Heart left ventricle (tissue), 13 donors: ENCODE results near the gene CEP19.

ENCODE experiments used
- POLR2A ChIP-seq, 2 donors: fragments of 450-650 bp; IDR thresholded peaks; one replicate each; pipeline ENCODE4 v1.6.1; 2017; ENCODE audit warnings: antibody characterized with exemption in 2 of 2, mild to moderate bottlenecking in 2 of 2, moderate library complexity in 2 of 2
- TF ChIP-seq, protein P1 (sequence below), 12 donors: fragments of 200-600 bp; sonication (generic) in 4 of 12; IDR thresholded peaks; one replicate each; pipeline versions ENCODE4 v1.5.0 to v1.8.0; 2018 to 2022; ENCODE audit warnings: antibody characterized with exemption in 12 of 12, mild to moderate bottlenecking in 5 of 12
- donor health status: ischemic (EF 13 %, LVEDD 7.1; RV severe dilation, severe dysfunction).
- donor health status: DM: no; HTN: yes; CAD: no.
- donor health status: DM: no; HTN: no; CAD: no.
- donor health status: ischemic (EF 25% LVEDD 6.9; RV normal size, moderate dysfunction).
- donor health status: ischemic (EF 25% LVEDD 5.7; RV mildly dilated, moderate dysfunction).
- donor health status: ischemic (EF 35%, LVEDD 5.7; RV mildly dilated, moderate dysfunction).
- donor health status: nonischemic (EF 11% LVEDD 7.7; RV severe dilation, severe dysfunction).
- donor health status: DM: yes; HTN: yes; CAD: no.
- donor health status: PGD.
- donor health status: ischemic (EF 29% LVEDD 5.4; RV normal size, mild dysfunction).
- donor health status: nonischemic (EF 23%, LVEDD 6.1; RV moderate dilation, normal function).

GRCh38 chr3:196689941-196690660, 21.9 kb downstream of the CEP19 start:
- TF ChIP-seq POLR2A (IDR thresholded peaks at IDR 0.05): no peak
- TF ChIP-seq, protein P1, sequence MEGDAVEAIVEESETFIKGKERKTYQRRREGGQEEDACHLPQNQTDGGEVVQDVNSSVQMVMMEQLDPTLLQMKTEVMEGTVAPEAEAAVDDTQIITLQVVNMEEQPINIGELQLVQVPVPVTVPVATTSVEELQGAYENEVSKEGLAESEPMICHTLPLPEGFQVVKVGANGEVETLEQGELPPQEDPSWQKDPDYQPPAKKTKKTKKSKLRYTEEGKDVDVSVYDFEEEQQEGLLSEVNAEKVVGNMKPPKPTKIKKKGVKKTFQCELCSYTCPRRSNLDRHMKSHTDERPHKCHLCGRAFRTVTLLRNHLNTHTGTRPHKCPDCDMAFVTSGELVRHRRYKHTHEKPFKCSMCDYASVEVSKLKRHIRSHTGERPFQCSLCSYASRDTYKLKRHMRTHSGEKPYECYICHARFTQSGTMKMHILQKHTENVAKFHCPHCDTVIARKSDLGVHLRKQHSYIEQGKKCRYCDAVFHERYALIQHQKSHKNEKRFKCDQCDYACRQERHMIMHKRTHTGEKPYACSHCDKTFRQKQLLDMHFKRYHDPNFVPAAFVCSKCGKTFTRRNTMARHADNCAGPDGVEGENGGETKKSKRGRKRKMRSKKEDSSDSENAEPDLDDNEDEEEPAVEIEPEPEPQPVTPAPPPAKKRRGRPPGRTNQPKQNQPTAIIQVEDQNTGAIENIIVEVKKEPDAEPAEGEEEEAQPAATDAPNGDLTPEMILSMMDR (IDR thresholded peaks at IDR 0.05): no peak
